ENCODE results near the gene CHST14.

Gene CHST14

GRCh38 chr15:40463886-40464545 lies 6.8 kb upstream of the CHST14 start:
- no peak for DNase-seq
- no peak overlapping the region for H2AFZ ChIP-seq (ENCODE audit: low read length)
- H3F3A ChIP-seq (ENCODE audit: insufficient read depth, low read length) = no peaks in the 10 kb centered on the region
- no peaks in the 10 kb centered on the region for H3K9me2 ChIP-seq (replicated peaks; ENCODE audit: insufficient read depth, low read length)
- H3K4me2 ChIP-seq (ENCODE audit: low read depth, low read length) = peak overlapping the region; percentile 7; the same call in 1 of the 2 replicates
- H3K9ac ChIP-seq (ENCODE audit: low read length) = no peak overlapping the region
- no peaks in the 10 kb centered on the region for H4K20me1 ChIP-seq (ENCODE audit: insufficient read depth, low read length)
- no peaks in the 10 kb centered on the region for H3K9me3 ChIP-seq (replicated peaks; ENCODE audit: insufficient read depth, low read length)
- H3K27ac ChIP-seq (ENCODE audit: low read length) = no peak overlapping the region
- peaks cover 6% of the 10 kb centered on the region; the same call in 1 of the 2 replicates for H3K79me2 ChIP-seq (ENCODE audit: low read length)
- TF ChIP-seq EZH2 (optimal IDR thresholded peaks at IDR 0.05; ENCODE audit: low read depth, low read length) (no peak), EZH2phosphoT487 (IDR thresholded peaks at IDR 0.05; ENCODE audit: low read length) (no peak)
- TF ChIP-seq, protein P1, sequence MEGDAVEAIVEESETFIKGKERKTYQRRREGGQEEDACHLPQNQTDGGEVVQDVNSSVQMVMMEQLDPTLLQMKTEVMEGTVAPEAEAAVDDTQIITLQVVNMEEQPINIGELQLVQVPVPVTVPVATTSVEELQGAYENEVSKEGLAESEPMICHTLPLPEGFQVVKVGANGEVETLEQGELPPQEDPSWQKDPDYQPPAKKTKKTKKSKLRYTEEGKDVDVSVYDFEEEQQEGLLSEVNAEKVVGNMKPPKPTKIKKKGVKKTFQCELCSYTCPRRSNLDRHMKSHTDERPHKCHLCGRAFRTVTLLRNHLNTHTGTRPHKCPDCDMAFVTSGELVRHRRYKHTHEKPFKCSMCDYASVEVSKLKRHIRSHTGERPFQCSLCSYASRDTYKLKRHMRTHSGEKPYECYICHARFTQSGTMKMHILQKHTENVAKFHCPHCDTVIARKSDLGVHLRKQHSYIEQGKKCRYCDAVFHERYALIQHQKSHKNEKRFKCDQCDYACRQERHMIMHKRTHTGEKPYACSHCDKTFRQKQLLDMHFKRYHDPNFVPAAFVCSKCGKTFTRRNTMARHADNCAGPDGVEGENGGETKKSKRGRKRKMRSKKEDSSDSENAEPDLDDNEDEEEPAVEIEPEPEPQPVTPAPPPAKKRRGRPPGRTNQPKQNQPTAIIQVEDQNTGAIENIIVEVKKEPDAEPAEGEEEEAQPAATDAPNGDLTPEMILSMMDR (IDR thresholded peaks at IDR 0.05; ENCODE audit: low read length) = no peak
- H3K4me3 ChIP-seq (ENCODE audit: low read length) = no peak overlapping the region
- H3K4me1 ChIP-seq (ENCODE audit: low read length) = peaks cover 15% of the 10 kb centered on the region
- no peaks in the 10 kb centered on the region; the same call in 1 of the 2 replicates for H3K36me3 ChIP-seq (replicated peaks; ENCODE audit: insufficient read depth, low read length)
- no peaks in the 10 kb centered on the region for H3K27me3 ChIP-seq (replicated peaks; ENCODE audit: insufficient read depth, low read length)

DNA sequence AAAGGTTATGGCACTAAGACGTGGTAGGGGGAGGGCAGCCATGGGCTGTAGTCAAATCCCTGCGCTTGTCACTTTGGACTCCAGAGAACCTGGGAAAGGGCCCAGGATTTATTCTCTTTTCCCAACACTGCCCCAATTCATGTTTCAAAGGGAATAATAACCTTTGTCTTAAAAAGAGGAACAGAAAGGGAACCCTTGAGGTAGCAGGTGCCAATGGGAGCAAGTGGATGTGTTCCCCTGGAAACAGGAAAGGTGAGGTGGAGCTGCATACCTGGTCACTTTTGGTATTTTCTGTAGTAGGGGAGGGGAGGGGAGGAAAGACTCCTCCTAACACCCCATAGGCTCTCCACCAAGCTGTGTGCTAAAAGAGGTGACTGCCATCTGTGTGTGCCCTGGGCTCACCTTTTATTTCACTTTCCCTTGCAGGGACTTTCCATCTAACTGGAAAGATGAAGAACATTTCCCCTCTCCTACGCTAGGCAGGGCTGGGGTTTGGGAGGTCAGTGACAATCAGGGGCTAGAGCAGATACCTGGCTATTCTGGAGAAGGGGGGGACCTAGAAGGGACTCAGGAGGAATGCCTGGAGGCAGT lies 6.1 kb upstream of the CHST14 start:
- Histone ChIP-seq H3K4me3 (ENCODE audit: low read length) (no peak overlapping the region), H4K20me1 (ENCODE audit: insufficient read depth, low read length) (no peaks in the 10 kb centered on the region), H3K27me3 (replicated peaks; ENCODE audit: insufficient read depth, low read length) (no peaks in the 10 kb centered on the region), H3K36me3 (replicated peaks; ENCODE audit: insufficient read depth, low read length) (no peaks in the 10 kb centered on the region; the same call in 1 of the 2 replicates), H3K9me3 (replicated peaks; ENCODE audit: insufficient read depth, low read length) (no peaks in the 10 kb centered on the region), H3K4me2 (ENCODE audit: low read depth, low read length) (peak overlapping the region; percentile 7; the same call in 1 of the 2 replicates), H3K27ac (ENCODE audit: low read length) (no peak overlapping the region), H3K9ac (ENCODE audit: low read length) (no peak overlapping the region), H3K79me2 (ENCODE audit: low read length) (peaks cover 4% of the 10 kb centered on the region; the same call in 1 of the 2 replicates), H3F3A (ENCODE audit: insufficient read depth, low read length) (peaks cover 2% of the 10 kb centered on the region), H3K9me2 (replicated peaks; ENCODE audit: insufficient read depth, low read length) (no peaks in the 10 kb centered on the region), H3K4me1 (ENCODE audit: low read length) (peaks cover 15% of the 10 kb centered on the region), H2AFZ (ENCODE audit: low read length) (no peak overlapping the region)
- peak; percentile 40 for DNase-seq
- TF ChIP-seq EZH2 (optimal IDR thresholded peaks at IDR 0.05; ENCODE audit: low read depth, low read length) = no peak
- TF ChIP-seq EZH2phosphoT487 (IDR thresholded peaks at IDR 0.05; ENCODE audit: low read length) = no peak
- TF ChIP-seq, protein P1 (IDR thresholded peaks at IDR 0.05; ENCODE audit: low read length) = no peak

GRCh38 chr15:40465939-40466338 lies 4.8 kb upstream of the CHST14 start:
- Histone ChIP-seq H3K79me2 (ENCODE audit: low read length) (no peaks in the 10 kb centered on the region), H3K4me1 (ENCODE audit: low read length) (peaks cover 15% of the 10 kb centered on the region), H2AFZ (ENCODE audit: low read length) (no peak overlapping the region), H3F3A (ENCODE audit: insufficient read depth, low read length) (peaks cover 6% of the 10 kb centered on the region), H3K4me3 (ENCODE audit: low read length) (no peak overlapping the region), H3K36me3 (replicated peaks; ENCODE audit: insufficient read depth, low read length) (no peaks in the 10 kb centered on the region; the same call in 1 of the 2 replicates), H3K9ac (ENCODE audit: low read length) (no peak overlapping the region), H3K9me3 (replicated peaks; ENCODE audit: insufficient read depth, low read length) (no peaks in the 10 kb centered on the region), H3K27ac (ENCODE audit: low read length) (no peak overlapping the region), H3K27me3 (replicated peaks; ENCODE audit: insufficient read depth, low read length) (no peaks in the 10 kb centered on the region), H3K4me2 (ENCODE audit: low read depth, low read length) (no peak overlapping the region), H4K20me1 (ENCODE audit: insufficient read depth, low read length) (no peaks in the 10 kb centered on the region), H3K9me2 (replicated peaks; ENCODE audit: insufficient read depth, low read length) (no peaks in the 10 kb centered on the region)
- TF ChIP-seq, protein P1 (IDR thresholded peaks at IDR 0.05; ENCODE audit: low read length) = no peak
- TF ChIP-seq EZH2phosphoT487 (IDR thresholded peaks at IDR 0.05; ENCODE audit: low read length) (no peak), EZH2 (optimal IDR thresholded peaks at IDR 0.05; ENCODE audit: low read depth, low read length) (no peak)
- DNase-seq = no peak

Measured in MM.1S (cell line).